Fibroblast of mammary gland (primary cell): Measurements from ENCODE around the gene MAD2L2.
"Not testable (repeated sequence)": the region's sequence is repeated elsewhere in the genome, so short reads cannot be mapped to it uniquely, and the experiment has no call there.

Experiments
- DNase-seq: peaks from one replicate; pipeline ENCODE4 v3.0.0-alpha.2; 2010; ENCODE audit warnings: low read depth
- H3K4me3 ChIP-seq: 2 replicates; pipeline ENCODE4 v1.5.1; 2011; ENCODE audit warnings: low read depth, mild to moderate bottlenecking, low read length, moderate library complexity; ENCODE audit not compliant: control insufficient read depth
- TF ChIP-seq, protein P1 (sequence below): conservative IDR thresholded peaks from 2 replicates; pipeline ENCODE4 v1.5.1; 2011; ENCODE audit warnings: low read depth, low read length, inconsistent platforms; ENCODE audit not compliant: control insufficient read depth, insufficient read depth

MAD2L2 gene

DNA sequence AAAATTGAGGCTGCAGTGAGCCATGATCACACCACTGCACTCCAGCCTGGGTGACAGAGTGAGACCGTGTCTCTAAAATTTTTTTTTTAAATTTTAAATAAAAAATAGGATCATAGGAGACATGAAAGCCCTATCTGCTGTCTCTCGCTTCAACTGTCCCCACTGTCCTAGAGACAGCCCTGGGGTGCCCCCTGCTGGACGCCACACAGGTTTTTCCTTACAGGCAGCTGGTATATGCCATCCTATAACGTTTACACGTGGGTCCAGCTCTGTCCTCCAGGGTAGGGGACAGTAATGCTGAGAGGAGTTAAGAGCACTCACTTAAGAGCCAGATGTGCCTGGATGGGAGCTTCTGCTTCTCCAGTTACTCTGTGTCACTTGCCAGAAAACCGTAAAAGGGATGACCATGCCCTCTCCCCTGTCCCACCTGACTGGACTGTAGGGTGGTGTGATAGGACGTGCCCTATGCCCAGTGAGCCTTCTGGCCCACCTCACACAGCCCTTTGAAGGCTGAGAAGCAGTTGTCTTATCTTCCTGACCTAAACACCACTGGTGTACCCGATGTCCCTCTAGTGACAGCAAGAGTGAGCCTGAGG lies 35.2 kb downstream of the MAD2L2 start:
- TF ChIP-seq, protein P1, sequence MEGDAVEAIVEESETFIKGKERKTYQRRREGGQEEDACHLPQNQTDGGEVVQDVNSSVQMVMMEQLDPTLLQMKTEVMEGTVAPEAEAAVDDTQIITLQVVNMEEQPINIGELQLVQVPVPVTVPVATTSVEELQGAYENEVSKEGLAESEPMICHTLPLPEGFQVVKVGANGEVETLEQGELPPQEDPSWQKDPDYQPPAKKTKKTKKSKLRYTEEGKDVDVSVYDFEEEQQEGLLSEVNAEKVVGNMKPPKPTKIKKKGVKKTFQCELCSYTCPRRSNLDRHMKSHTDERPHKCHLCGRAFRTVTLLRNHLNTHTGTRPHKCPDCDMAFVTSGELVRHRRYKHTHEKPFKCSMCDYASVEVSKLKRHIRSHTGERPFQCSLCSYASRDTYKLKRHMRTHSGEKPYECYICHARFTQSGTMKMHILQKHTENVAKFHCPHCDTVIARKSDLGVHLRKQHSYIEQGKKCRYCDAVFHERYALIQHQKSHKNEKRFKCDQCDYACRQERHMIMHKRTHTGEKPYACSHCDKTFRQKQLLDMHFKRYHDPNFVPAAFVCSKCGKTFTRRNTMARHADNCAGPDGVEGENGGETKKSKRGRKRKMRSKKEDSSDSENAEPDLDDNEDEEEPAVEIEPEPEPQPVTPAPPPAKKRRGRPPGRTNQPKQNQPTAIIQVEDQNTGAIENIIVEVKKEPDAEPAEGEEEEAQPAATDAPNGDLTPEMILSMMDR = peak; percentile 83
- peak; percentile 70 for DNase-seq

DNA sequence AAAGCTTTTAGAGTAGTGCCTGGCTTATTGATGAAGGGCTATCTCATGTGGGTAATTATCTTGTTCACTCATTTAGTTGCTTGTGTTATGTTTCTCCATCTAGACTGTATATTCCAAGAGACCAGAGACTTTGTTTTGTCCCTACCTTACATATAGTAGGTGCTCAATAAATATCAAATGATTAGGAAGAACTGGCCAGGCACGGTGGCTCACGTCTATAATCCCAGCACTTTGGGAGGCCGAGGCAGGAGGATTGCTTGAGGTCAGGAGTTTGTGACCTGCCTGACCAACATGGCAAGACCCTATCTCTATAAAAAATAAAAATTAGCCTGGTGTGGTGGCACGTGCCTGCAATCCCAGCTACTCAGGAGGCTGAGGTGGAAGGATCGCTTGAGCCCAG lies 35.7 kb downstream of the MAD2L2 start:
- TF ChIP-seq, protein P1 = no peak
- DNase-seq = no peak
- H3K4me3 ChIP-seq = no peak overlapping the region

More for the DNA sequence above, 35.2 kb downstream of the MAD2L2 start:
- no peak overlapping the region for H3K4me3 ChIP-seq

DNA sequence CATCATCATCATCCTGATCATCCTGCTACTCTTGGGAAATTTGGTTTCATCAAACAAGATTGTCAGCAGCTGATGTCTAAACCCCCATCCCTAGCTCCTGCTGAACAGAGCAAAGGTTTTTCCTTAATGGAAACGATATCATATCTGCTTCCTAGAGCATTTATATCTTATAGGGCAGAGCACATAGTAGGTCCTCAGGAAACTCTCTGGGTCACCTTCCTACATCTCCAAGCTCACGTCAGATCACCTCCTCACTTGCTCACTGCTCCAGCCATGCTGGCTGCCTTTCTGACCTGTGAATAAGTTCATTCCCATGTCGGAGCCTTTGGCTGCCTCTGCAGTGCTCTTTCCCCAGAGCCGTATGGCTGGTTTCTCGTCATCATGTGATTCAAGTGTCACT lies 37.2 kb downstream of the MAD2L2 start:
- DNase-seq = peak; percentile 15
- H3K4me3 ChIP-seq = no peak overlapping the region
- TF ChIP-seq, protein P1 = no peak

DNA sequence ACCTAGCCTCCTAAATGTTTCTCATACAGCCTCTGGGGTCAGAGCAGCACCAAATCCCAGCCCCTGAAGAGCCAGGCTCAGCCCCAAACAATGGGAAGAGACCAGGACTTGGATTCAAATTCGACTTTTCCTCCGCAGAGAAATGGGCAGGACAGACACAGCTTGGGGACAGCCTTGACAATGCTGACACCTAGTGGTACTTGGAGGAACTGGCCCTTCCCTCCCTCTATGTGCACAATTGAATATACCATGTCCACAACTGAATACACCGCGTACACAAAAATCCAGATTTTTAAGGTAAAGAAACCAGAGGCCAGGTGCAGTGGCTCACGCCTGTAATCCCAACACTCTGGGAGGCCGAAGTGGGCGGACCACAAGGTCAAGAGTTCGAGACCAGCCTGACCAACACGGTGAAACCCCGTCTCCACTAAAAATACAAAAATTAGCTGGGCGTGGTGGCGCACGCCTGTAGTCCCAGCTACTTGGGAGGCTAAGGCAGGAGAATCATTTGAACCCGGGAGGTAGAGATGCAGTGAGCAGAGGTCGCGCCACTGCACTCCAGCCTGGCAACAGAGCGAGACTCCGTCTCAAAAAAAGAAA lies 38.4 kb downstream of the MAD2L2 start:
- not testable (repeated sequence) for H3K4me3 ChIP-seq
- DNase-seq = peak; percentile 70
- TF ChIP-seq, protein P1 = peak; percentile 99

DNA sequence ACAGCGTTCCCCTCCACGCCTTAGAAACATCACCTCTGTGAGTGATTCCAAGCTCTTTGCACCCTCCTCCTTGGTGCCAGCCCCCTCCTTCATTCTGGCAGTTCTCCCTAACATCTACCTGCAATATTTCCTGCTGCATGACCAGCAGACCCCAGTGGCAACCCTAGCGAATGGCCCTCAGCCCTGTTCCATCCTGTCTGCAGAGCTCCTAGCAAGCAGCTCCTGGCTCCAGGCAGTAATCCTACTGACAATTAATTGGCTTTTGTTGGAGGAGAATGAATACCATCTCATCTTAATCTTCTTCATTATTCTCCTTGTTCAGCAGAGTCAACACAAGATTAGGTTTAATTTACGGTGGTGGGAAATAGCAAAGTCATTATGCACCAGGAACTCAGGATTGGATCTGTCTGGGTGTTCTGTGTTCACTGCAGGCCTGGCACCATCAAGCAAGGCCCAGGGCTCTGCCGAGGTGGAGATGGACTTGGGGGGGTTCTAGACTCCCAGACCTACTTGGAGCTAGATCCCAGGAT lies 39.1 kb downstream of the MAD2L2 start:
- no peak for DNase-seq
- H3K4me3 ChIP-seq = no peak overlapping the region
- TF ChIP-seq, protein P1 = no peak

DNA sequence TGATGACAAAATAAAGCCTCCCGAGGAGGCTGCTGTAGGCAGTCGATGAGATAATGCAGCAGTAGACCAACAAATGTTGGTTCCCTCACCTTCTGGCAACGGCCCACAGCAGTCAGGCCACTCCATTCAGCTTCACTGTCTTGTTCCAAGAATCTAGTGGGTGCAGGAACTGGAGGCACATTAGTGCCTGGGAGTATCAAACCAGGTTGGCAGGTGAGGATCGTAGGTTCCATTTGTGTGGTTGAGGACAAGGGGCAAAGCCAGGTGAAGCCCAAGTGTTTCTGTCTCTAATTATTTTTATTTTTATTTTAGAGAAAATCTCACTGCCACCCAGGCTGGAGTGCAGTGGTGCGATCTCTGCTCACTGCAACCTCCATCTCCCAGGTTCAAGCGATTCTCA lies 40.0 kb downstream of the MAD2L2 start:
- TF ChIP-seq, protein P1 = no peak
- DNase-seq = no peak
- no peak overlapping the region for H3K4me3 ChIP-seq
